Skeletal muscle tissue (tissue), 4 donors: ENCODE results near the gene OR1J4. TPM values are rescaled to one million over a fixed set of nuclear protein-coding genes. Genes with fewer than 3 reads are reported as not detected.
"Not testable (repeated sequence)": the region's sequence is repeated elsewhere in the genome, so short reads cannot be mapped to it uniquely, and the experiment has no call there.

Experiments used
- H3K27ac ChIP-seq: one replicate; pipeline ENCODE4 v1.7.0; 2013; ENCODE audit warnings: mild to moderate bottlenecking, low read depth, low read length, inconsistent platforms
- H3K27me3 ChIP-seq, 3 donors: one replicate each; pipeline ENCODE4 v1.7.0; 2013; ENCODE audit warnings: low read length in 3 of 3; ENCODE audit not compliant: control insufficient read depth in 3 of 3, insufficient read depth in 3 of 3
- H3K36me3 ChIP-seq, 3 donors: one replicate each; pipeline ENCODE4 v1.7.0; 2013; ENCODE audit warnings: low read length in 3 of 3; ENCODE audit not compliant: control insufficient read depth in 3 of 3, insufficient read depth in 3 of 3
- H3K4me1 ChIP-seq, 3 donors: one replicate each; pipeline ENCODE4 v1.7.0; 2013; ENCODE audit warnings: low read length in 3 of 3, mild to moderate bottlenecking in 3 of 3; ENCODE audit not compliant: control insufficient read depth in 3 of 3, insufficient read depth in 3 of 3
- H3K4me3 ChIP-seq, 3 donors: one replicate each; pipeline ENCODE4 v1.7.0; 2013; ENCODE audit warnings: low read length in 3 of 3
- H3K9ac ChIP-seq, 3 donors: one replicate each; pipeline ENCODE4 v1.7.0; 2013; ENCODE audit warnings: low read length in 3 of 3, mild to moderate bottlenecking in 3 of 3, moderate library complexity in 2 of 3, low read depth in 1 of 3
- H3K9me3 ChIP-seq, 3 donors: one replicate each; pipeline ENCODE4 v1.7.0; 2013; ENCODE audit warnings: low read length in 3 of 3; ENCODE audit not compliant: control insufficient read depth in 3 of 3
- total RNA-seq: library from RNA; depleted of rRNA; stranded (reverse); fragments of >200 nt; gene quantifications from one replicate; pipeline ENCODE4 v1.2.3, GENCODE V29; 2014
- donor health status: Osteomylitis.

OR1J4 gene
- total RNA-seq, 1 donor from 2014 or later: not detected

DNA sequence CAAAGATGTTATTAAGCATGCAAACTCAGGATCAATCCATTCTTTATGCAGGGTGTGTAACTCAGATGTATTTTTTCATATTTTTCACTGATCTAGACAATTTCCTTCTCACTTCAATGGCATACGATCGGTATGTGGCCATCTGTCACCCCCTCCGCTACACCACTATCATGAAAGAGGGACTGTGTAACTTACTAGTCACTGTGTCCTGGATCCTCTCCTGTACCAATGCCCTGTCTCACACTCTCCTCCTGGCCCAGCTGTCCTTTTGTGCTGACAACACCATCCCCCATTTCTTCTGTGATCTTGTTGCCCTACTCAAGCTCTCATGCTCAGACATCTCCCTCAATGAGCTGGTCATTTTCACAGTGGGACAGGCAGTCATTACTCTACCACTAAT, 435 bp downstream of the OR1J4 start:
- Histone ChIP-seq H3K4me3 (no peak overlapping the region), H3K36me3 (no peaks in the 10 kb centered on the region), H3K4me1 (no peaks in the 10 kb centered on the region), H3K27ac (no peak overlapping the region), H3K9ac (no peak overlapping the region), H3K27me3 (peaks cover 0 to 3% (median 3%) of the 10 kb centered on the region in 3 donors), H3K9me3 (no peaks in the 10 kb centered on the region)

DNA sequence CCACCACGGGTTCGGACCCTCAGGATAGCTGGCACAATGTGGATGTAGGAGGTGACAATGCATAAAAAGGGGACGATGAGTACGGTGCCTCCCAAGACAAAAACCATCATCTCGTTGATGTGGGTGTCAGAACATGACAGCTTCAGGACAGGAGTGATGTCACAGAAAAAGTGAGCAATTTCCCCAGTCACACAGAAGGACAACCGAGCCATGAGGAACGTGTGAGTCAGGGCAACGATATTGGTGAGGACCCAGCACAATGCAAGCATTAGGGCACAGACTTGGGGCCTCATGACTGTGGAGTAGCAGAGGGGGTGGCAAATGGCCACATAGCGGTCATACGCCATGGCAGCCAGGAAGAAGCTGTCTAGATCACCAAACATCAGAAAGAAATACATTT, 7.7 kb downstream of the OR1J4 start:
- Histone ChIP-seq H3K4me3 (no peak overlapping the region), H3K27me3 (peaks cover 0 to 2% (median 2%) of the 10 kb centered on the region in 3 donors), H3K27ac (no peak overlapping the region), H3K4me1 (no peaks in the 10 kb centered on the region), H3K36me3 (no peaks in the 10 kb centered on the region), H3K9me3 (no peaks in the 10 kb centered on the region), H3K9ac (no peak overlapping the region)

DNA sequence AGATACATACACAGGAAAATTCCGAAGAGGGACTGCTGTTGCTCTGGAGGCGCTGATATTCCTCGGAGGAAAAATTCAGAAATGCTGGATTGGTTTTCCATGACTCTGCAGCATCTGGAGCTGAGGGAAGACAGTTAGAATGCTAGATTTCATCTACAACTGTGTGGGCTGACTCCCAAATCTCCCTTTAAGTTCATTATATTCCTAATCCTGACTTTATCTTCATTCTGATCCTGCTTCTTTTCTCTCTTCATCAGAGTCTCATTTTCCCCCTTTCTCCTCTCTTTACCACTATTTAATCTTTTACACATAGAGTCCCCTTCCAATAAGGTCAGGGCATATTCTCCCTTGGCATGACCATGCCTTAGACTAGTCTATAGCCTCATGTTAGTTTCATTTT, 8.3 kb downstream of the OR1J4 start, which contains the start of gene OR1N1:
Gene OR1N1, minus strand, starts transcription at position 101 of the 400 bp plus-strand sequence. Its CDS starts 0 bp downstream, at position 101.
- Histone ChIP-seq H3K27me3 (peaks cover 0 to 2% (median 0%) of the 10 kb centered on the region in 3 donors), H3K9me3 (no peaks in the 10 kb centered on the region), H3K27ac (no peak within 1 kb of the TSS), H3K9ac (no peak within 1 kb of the TSS), H3K4me3 (no peak within 1 kb of the TSS), H3K4me1 (no peaks in the 10 kb centered on the region), H3K36me3 (no peaks in the 10 kb centered on the region)

DNA sequence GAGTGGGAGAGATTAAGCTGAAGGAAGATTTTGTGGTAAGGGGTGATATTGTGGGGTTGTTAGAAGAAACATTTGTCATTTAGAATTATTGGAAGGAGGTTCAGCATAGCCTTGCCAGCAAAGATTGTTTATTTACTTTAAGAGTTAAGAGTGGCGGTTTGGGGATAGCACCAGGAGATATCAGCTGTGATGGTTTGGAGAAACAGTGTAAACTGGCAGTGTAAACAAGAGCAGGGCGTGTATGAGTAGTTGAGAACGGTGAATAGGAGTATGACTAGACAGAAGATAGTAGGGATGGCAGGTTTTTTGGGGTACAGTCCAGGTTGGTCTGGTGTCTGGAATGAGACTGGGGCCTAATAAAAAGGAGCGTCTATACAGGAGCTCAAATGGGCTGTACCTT, 12.2 kb downstream of the OR1J4 start:
- H3K4me1 ChIP-seq, H3K4me3 ChIP-seq, H3K9me3 ChIP-seq, H3K27ac ChIP-seq, H3K27me3 ChIP-seq, H3K36me3 ChIP-seq, H3K9ac ChIP-seq: not testable (repeated sequence)

DNA sequence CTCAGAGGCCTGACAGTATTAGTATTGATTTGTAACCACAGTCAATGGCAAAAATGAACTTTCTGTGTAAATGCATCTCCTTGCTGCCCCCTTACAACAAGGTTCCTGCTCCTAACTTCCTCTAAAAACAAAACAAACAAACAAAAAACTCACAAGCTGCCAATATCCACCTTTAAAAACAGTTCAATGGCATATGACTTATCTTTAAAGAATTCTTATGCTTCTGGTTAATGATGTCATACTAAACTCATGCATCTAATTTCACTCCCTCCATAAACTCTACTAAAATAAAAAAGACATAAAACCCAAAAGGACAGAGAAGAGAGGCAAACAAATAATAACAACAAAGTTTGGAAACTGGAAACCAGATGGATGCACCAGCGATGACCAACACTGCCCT, 17.2 kb downstream of the OR1J4 start:
- no peak overlapping the region for H3K4me3 ChIP-seq

DNA sequence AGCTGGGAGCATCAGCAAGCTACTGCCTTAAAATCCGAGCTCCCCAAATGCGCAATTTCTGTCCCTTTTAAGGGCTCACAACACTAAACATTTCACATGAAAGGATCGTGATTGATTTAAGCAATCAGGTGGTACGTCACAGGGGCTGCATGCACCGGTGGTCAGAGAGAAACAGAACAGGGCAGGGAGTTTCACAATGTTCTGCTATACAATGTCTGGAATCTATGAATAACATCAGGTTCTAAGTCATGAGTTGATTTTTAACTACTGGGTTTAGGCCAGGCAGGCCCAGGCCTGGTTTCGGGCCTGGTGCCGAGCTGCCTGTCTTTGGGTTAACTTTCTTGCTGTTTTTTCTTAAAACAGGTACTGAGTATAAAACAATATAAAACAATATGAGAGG, 18.1 kb downstream of the OR1J4 start:
- not testable (repeated sequence) for H3K9me3 ChIP-seq, H3K4me1 ChIP-seq, H3K9ac ChIP-seq, H3K36me3 ChIP-seq, H3K27me3 ChIP-seq, H3K4me3 ChIP-seq, H3K27ac ChIP-seq

More for the DNA sequence above, 17.2 kb downstream of the OR1J4 start:
- Histone ChIP-seq H3K4me1 (no peaks in the 10 kb centered on the region), H3K27ac (no peak overlapping the region), H3K36me3 (no peaks in the 10 kb centered on the region), H3K27me3 (no peaks in the 10 kb centered on the region), H3K9me3 (no peaks in the 10 kb centered on the region), H3K9ac (no peak overlapping the region)

DNA sequence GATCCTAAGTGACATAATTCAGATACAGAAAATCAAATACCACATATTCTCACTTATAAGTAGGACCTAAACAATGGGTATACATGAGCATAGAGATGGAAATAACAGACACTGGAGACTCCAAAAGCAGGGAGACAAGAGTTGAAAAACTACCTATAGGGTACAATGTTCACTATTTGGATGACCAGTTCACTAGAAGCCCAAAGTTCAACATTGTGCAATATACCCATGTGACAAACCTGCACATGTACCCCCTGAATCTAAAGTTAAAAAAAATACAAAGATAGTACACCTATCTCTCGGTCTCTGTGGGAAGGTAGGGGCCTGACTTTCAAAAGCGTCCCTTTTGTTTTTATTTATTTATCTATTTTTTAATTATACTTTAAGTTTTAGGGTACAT, 19.8 kb downstream of the OR1J4 start:
- Histone ChIP-seq H3K27me3 (no peaks in the 10 kb centered on the region), H3K9ac (no peak overlapping the region), H3K9me3 (no peaks in the 10 kb centered on the region), H3K36me3 (no peaks in the 10 kb centered on the region), H3K27ac (no peak overlapping the region), H3K4me1 (no peaks in the 10 kb centered on the region), H3K4me3 (no peak overlapping the region)

DNA sequence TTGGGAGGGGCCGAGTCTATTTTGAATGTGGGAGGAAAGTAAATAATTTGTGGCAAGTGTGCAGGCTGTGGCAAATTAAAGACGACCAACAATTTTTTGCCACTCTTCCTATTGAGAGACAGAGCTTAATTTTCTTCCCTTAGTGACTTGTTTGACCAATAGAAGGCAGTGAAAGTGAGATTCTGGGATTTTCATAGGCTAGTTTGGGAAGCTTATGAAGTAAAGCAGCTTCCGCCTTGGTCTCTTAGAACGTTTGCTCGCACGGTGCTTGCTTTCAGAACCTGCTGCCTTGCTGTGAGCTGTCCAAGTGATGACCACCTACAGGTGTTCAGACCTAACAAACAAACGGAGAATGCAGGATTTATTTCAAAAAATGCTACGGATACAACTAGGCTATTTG, 27.3 kb downstream of the OR1J4 start:
- Histone ChIP-seq H3K36me3 (no peaks in the 10 kb centered on the region), H3K4me3 (no peak overlapping the region), H3K9me3 (peaks cover 0 to 3% (median 2%) of the 10 kb centered on the region in 3 donors), H3K4me1 (no peaks in the 10 kb centered on the region), H3K27ac (no peak overlapping the region), H3K9ac (no peak overlapping the region), H3K27me3 (peaks cover 0 to 4% (median 0%) of the 10 kb centered on the region in 3 donors)

DNA sequence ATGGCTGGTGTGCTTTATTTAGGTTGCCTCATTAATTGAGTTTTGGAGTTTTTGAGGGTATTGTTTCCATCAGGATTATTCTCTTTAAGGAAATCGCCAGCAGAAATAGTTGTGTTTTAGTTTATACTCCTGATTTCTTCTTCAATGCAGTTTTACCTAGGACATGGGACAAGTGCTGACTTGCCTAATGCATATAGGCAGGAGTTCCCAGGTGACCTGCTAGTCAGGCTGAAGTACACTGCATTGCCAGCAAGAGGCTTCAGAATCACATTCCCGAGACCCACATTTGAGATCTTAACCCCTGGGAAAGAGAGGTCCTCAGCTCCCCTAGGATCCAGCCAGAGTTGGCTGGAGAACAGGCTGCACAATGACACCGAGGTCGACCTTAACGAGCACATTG, 32.4 kb downstream of the OR1J4 start:
- Histone ChIP-seq H3K27me3 (peaks cover 0 to 4% (median 0%) of the 10 kb centered on the region in 3 donors), H3K9me3 (peaks cover 0 to 3% (median 2%) of the 10 kb centered on the region in 3 donors), H3K4me3 (no peak overlapping the region), H3K27ac (no peak overlapping the region), H3K9ac (no peak overlapping the region), H3K4me1 (no peaks in the 10 kb centered on the region), H3K36me3 (no peaks in the 10 kb centered on the region)

DNA sequence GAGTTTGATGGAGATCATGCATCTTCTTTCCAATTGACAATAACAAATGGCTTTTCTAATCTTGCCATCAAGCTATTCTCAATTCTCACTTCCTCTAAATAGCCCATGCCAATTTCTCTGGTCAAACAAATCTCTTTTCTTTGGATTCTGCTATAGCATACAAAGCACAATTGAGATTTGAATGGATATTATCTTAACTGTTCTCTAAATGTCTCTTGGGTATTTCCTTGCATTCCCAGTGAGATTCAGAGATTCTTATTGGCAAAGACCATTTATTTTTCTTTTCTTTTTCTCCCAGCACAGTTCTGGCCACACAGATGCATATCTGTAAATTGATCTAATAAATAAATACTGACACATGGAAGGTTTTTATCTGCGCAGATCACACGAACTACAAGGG, 33.9 kb downstream of the OR1J4 start, which contains the start of gene OR1N2:
Gene OR1N2, plus strand, starts transcription at position 301 of the 400 bp plus-strand sequence. CDS start 100 bp downstream, outside the sequence.
- no peak within 1 kb of the TSS for H3K9ac ChIP-seq
- peaks cover 0 to 3% (median 2%) of the 10 kb centered on the region in 3 donors for H3K9me3 ChIP-seq
- no peak within 1 kb of the TSS for H3K4me3 ChIP-seq
- no peak within 1 kb of the TSS for H3K27ac ChIP-seq
- no peaks in the 10 kb centered on the region for H3K4me1 ChIP-seq
- no peaks in the 10 kb centered on the region for H3K36me3 ChIP-seq
- peaks cover 0 to 4% (median 0%) of the 10 kb centered on the region in 3 donors for H3K27me3 ChIP-seq
